Measurements from ENCODE around the gene PDZD2. TPM values are rescaled to one million over a fixed set of nuclear protein-coding genes. Genes with fewer than 3 reads are reported as not detected.
"Not testable (repeated sequence)": the region's sequence is repeated elsewhere in the genome, so short reads cannot be mapped to it uniquely, and the experiment has no call there.

PDZD2 gene
- total RNA-seq, 1 donor from 2014 or later = 80.1 TPM

DNA sequence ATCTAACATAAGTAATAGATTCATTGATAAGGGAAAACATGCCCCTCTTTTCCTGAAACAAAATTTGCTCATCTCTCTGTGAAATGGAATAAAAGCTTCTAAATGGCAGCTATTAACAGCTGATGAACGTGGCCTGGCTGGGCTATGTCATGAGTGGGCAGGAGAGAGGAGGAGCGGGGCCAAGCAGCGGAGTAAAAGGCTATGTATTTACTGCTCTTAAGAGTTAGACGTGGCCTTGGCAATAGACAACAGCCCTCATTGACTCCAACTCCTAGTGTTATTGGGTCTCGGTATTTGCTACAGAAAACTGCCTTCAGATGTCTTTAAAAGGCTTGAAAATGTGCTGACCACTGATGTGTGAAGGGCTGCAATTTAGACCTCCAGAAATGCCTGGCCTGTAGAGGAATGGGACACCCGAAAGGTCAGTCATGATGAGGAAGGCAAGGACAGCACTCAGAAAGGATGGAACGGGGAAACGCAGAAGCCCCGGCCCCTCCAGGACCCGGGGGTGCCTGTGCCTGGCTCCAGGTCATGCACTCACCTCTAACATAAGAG is 116.8 kb downstream of the PDZD2 start:
- no peak for ATAC-seq
- no peak for DNase-seq
- intact Hi-C loops (cut with micrococcal nuclease) = no loop called here

DNA sequence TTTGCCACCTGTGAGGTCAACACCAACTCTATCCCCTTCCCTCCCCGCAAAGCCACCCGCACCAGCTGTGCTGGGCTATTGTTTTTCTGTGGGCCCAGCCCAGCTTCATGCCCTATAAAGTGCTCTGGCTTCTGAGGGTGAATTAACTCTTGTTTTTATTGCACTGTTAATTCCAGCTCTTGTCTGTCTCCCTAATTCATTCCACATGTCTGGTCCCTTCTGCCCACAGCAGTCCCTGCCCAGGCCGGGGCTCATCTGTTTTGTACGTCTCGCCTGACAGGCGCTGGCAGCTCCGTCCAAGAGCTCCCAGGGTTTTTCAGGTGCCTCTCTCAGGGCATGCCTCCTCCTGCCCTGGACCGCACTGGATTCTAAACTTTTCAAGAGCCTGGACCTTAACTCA is 118.9 kb downstream of the PDZD2 start:
- intact Hi-C loops (cut with micrococcal nuclease) = no loop called here
- no peak for DNase-seq
- peak; percentile 34 for ATAC-seq

DNA sequence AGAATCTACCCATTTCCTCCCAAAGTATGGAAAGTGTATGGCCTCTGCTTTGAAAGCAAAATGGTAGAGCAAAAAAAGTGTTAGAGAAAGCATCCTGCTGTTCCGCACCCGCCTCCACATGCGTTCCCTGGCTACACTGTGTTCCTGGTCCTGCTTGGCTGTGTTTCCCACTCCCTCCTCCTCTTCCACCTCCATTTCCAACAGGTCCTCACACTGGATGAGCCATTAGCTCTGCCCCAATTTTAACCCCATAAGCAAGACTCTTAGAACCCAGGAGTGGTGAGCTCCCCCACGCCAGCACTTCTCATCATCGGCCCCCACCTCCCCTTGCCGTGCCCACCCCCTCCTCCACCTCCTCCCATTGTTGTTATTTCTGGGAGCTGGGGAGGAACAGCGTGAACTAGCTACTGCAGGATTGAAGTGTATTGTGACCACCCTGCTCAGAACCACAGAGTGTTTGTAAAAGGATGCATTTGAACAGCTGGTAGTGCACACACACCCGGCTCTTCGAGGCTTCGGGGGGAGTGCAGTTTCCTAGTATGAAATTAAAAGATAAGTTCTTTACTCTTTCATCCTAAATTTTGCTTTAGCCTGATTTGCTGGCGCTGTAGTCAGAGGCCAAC is 120.0 kb downstream of the PDZD2 start:
- peak; percentile 50 for ATAC-seq
- no peak for DNase-seq
- intact Hi-C loops (cut with micrococcal nuclease) = no loop called here

DNA sequence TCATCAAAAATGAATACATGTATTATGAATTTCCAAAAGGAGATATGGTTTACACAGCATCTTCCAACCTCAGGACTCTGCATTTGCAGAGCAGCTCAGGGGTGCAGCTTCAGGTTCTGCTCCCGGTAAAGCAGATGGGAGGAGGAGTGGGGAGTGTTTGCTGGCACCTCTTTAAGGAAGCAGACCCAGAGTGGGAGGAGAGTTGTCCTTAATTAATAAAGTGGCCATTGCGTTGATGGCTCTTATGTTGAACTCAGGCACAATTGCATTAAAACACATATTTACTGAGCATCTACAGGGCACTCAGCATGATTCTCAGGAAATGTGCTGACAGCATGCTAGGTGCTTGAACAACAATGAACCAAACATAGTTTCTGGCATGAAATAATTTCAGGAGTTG is 121.0 kb downstream of the PDZD2 start:
- intact Hi-C loops (cut with micrococcal nuclease) = no loop called here
- DNase-seq (no peak), ATAC-seq (no peak)

DNA sequence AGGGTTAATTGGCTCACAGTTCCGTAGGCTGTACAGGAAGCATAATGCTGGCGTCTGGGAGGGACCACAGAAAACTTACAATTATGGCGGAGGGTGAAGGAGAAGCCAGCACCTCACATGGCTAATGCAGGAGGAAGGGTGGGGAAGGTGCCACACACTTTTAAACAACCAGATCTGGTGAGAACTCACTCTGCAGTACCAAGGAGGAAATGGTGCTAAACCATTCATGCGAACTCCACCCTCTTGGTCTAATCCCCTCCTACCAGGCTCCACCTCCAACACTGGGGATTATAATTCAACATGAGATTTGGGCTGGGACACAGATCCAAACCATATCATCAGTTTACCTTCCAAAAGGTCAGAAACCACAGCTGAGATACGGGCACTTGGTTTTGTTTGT is 122.9 kb downstream of the PDZD2 start:
- DNase-seq = no peak
- intact Hi-C loops (cut with micrococcal nuclease) = no loop called here
- ATAC-seq = no peak

DNA sequence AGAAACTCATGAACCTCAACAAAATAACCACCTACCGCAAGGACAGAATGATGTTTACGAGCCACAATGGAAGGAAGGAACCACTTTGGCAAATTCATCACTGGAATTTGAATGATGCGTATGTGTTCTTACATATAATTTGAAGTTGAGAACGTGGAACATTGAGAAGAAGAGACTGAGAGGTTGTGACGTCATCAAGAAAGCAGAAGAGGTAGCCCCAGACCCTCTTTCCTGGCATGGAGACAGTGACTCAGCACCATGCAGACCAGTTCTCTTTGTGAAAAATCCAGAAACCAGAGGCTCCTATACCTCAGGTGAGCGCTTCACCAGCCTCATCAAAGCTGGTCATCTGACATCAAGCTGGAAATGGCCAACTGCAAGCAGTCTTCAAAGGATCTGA is 124.5 kb downstream of the PDZD2 start:
- intact Hi-C loops (cut with micrococcal nuclease) = no loop called here
- no peak for ATAC-seq
- DNase-seq = no peak

DNA sequence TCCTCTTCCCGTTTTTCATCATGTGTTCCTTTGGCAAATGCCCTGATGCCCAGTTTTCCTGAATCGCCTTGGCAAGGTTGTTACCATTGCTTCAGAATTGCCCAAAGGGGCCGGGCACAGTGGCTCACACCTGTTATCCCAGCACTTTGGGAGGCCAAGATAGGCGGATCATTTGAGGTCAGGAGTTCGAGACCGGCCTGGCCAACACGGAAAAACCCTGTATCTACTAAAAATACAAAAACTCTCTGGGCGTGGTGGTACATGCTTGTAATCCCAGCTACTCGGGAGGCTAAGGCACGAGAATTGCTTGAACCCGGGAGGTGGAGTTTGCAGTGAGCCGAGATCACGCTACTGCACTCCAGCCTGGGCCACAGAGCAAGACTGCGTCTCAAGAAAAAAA is 125.8 kb downstream of the PDZD2 start:
- DNase-seq; ATAC-seq; intact Hi-C loops (cut with micrococcal nuclease): not testable (repeated sequence)

DNA sequence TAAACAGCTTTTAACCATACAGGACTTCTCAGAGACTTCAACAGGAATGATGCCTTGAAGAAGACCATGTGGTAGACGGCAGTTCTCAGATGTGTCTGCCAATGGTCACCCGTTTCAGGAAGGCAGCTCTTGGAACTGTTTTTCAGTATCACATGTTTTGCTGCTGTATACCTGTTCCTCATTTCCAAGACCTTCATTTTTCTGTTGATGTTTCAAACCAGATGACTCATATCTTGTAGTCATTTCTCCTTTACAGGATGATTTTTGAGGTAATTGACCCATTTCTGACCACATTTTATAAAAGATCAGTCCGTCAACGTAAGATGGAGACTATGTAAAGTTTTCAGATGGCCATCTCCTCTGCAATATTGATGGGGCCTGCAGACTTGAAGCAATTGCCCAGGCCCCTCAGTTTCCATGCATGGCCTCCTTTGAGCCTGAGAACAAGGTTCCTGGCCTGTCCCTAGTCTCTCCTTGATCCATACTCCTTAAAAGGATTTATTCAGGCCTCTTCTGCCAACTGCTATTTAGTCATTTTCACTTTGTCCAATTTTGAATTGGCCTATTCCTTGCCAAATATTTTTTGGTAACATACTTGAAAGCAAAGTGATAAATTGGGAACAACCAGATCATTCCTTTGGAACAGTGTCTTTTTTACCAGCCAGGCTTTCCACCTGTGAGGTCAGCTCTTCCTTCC is 128.6 kb downstream of the PDZD2 start:
- ATAC-seq = peak; percentile 55
- intact Hi-C loops (cut with micrococcal nuclease) = no loop called here
- no peak for DNase-seq

DNA sequence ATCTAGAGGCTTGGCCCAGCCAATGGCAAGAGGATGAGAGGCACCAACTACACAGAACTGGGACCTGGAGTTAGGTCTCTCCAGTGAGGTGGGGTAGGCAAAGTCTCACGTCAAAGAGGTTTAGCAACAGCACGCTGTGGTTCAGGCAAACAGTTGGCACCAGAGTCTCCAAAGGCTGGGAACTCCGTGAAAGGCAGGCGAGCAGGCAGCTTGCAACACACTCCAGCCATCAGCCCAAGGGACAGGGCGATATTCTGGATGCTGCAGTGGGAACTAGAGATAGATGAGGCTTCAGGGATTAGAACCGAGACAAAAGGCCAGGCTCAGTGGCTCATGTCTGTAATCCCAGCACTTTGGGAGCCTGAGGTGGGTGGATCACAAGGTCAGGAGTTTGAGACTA is 129.1 kb downstream of the PDZD2 start:
- intact Hi-C loops (cut with micrococcal nuclease) = no loop called here
- DNase-seq (peak; percentile 49), ATAC-seq (peak; percentile 74)

DNA sequence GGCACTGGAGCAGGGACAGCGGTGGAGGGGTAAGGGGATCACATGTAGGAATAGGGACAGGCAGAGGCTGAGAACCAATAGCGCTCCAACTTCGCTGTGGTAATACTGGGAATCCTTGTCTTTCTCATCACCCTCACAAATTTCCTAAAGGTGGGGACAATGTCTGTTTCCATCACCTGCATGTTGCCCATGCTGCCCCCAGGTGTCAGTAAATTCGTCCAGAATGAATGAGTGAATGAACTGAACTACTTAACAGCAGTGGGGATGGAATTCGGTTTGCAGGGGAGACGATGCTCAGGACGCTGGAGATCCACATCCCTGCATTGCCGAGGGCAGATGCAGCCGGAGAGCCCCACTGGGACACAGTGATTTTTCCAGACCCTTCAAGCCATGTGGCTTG is 129.9 kb downstream of the PDZD2 start:
- ATAC-seq (no peak), DNase-seq (no peak)
- intact Hi-C loops (cut with micrococcal nuclease) = no loop called here

DNA sequence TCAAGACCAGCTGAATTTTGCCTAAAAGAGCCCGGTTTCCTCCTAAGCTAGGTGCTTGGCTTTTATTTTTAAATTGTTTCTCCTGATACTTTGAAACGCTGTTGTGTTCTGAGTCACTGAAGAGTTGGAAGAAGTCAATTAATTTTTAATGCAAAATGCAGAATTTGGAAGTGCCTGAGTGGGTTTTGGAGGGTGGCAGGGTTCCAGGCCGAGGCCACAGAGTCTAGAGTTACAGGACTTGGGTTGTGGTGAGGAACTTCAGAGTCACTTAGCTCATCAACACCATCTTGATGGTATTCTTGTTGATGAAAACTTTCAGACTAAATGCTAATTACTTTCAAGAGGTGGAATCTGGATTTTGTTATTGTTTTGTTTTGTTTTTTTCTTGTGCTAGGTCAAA is 130.6 kb downstream of the PDZD2 start:
- DNase-seq (no peak), ATAC-seq (no peak)
- intact Hi-C loops (cut with micrococcal nuclease) = no loop called here

DNA sequence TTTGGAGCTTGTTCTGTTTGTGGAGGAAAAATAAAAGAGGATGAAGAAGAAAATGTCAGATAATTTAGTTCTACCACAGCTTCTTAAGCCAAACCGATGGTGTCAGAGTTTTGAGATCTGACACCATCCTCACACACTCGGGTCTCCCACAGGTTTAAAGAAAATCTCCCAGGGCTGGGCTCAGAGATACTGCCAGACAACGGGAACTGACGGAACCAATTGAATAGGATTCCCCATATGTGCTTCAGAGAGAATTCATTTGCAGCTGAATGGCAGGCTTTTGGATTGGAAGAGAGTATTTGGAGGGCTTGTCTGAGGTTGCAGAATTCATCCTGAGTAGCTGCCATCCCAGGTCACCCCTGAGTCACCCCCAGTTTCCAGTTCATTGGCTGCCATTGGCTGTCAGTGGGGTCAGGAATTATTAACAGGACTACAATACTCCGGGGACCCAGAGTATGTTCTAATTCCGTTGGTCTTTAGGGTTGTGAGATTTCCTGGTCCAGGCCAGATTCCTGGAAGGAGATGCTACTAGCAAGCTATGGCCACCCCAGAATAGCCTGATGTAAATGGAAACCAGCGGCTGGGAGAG is 131.3 kb downstream of the PDZD2 start:
- no peak for ATAC-seq
- intact Hi-C loops (cut with micrococcal nuclease) = no loop called here
- DNase-seq = no peak

DNA sequence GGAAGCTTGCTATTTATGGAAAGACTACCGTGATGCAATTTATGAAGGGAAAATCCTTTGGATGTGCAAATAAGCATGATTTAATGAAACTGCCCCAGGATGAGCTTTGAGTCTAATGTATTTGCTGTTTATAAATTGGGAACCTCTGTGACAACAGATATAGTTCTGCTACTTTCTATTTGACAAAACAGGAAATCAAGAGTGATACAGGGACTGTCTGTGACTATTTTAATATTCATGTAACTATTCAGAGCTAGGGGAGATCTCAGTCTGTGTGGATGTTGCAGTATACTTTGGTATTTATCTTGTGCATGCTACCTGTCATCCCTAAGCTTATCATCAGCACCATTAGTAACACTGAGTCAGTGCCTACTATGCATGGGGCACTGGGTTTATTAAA is 132.1 kb downstream of the PDZD2 start:
- no peak for DNase-seq
- ATAC-seq = no peak
- intact Hi-C loops (cut with micrococcal nuclease) = no loop called here

DNA sequence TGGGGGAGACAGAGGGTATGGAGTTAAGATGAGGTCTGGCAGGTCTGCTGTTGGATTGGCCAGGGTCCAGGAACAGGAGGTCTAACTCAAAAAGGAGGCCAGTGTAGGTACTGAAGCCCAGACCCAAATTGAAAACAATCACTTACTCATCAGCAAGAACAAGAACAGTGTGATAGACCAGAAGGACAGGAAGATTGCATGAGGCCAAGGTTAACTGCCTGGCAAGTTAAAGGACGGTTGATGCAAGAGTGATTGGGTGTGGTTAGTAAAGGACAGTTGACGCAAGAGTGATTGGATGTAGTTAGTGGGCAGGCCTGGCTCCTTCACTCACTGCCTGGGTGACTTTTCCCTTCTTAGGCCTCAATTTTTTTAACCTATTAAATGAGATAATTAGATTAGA is 132.6 kb downstream of the PDZD2 start:
- DNase-seq (no peak), ATAC-seq (no peak)
- intact Hi-C loops (cut with micrococcal nuclease) = no loop called here

DNA sequence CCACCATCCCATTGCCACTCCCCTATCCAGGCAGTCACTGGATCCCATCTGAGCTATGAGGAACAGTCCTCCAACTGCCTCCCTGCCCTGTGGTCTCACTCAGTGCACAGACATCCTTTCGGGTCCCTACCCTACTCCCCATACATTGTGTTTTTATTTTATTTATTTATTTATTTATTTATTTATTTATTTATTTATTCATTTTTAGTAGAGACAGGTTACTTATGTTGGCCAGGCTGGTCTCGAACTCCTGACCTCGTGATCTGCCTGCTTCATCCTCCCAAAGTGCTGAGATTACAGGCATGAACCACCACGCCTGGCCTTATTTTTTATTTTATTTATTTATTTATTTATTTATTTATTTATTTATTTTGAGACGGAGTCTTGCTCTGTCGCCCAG is 137.4 kb downstream of the PDZD2 start:
- intact Hi-C loops (cut with micrococcal nuclease); ATAC-seq: not testable (repeated sequence)

DNA sequence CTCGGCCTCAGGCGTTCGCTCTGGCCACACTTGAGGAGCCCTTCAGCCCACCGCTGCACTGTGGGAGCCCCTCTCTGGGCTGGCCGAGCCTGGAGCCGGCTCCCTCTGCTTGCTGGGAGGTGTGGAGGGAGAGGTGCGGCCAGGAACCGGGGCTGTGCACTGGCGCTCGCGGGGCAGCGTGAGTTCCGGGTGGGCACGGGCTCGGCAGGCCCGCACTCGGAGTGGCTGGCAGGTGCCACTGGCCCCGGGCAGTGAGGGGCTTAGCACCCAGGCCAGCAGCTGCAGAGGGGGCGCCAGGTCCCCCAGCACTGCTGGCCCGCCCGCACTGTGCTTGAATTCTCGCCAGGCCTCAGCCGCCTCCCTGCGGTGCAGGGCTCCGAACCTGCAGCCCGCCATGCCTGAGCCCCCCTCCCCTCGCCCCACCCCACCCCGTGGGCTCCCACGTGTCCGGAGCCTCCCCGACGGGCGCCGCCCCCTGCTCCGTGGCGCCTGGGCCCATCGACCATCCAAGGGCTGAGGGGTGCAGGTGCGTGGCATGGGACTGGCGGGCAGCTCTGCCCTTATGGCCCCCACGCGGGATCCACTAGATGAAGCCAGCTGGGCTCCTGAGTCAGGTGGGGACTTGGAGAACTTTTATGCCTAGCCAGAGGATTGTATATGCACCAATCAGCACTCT is 138.2 kb downstream of the PDZD2 start:
- intact Hi-C loops (cut with micrococcal nuclease) = no loop called here
- DNase-seq = no peak

More for the DNA sequence above, 137.4 kb downstream of the PDZD2 start:
- DNase-seq = not testable (repeated sequence)

DNA sequence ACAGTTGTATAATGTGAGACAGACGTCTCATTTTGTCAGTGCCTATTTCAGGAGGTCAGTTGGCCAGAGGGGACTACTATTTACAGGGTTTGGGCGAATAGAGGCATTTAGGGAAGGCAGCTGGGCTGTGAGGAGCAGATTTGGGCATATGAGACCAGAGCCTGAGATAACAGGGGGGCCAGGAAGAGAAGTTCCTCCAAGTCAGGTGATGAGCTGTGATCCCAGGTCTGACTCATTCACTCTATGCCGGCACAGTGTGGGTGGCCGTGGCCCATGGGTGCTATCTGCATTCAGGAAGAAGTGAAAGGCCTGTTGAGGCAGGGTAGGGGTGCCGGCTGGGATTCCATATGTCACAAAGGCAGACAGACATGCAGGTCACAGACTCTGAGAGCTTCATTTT is 142.8 kb downstream of the PDZD2 start:
- DNase-seq (no peak), ATAC-seq (peak; percentile 39)
- intact Hi-C loops (cut with micrococcal nuclease) = no loop called here

More for the DNA sequence above, 138.2 kb downstream of the PDZD2 start:
- no peak for ATAC-seq

DNA sequence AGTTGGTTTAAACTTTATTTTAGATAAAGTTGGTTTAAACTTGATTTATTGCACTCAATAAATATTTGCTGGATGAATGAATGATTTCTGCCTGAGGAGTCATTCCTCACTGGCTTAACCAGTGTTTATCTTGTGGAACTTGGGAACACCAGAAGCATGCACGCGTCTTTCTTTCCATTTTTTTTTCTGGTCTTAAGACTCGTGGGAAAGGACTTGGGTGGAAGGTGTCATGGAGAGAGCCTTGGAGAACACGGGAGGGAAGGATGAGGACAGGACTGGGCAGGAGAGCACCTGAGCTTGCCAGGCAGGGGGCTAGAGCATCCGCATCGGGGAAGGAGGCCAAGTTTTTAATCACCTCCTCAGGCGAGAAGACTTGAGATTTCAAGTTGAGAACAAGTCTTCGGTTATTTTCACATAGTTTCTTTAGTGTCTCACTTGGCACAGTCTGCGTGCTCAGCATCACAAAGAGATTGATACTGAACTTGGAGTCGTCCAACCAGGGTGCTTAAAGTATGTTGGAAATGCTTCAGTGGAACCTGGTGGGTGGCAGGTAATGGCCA is 144.2 kb downstream of the PDZD2 start:
- DNase-seq (no peak), ATAC-seq (no peak)
- intact Hi-C loops (cut with micrococcal nuclease) = no loop called here

DNA sequence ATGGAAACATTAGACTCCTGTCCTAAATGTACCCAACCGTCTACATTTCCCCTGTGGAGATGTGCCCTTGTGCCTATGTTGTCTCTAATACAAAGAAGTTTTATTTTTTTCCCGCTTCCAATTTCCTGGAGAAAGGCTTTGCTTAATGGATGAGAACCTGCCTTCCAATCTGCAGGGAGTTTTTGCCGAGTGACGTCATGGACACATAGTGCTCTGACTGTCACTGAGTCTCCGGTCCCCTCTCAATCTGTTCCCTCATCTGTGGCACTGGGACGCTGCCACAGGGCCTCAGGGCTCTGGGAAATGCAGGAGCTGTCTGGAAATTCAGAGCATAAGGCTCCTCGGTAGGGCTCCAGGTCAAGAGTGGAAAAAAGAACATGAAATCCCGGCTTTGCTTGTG is 144.8 kb downstream of the PDZD2 start:
- intact Hi-C loops (cut with micrococcal nuclease) = no loop called here
- DNase-seq (no peak), ATAC-seq (no peak)
